ENCODE results near the gene TNMD. TPM values are rescaled to one million over a fixed set of nuclear protein-coding genes. Genes with fewer than 3 reads are reported as not detected.

TNMD gene
- total RNA-seq, 3 donors from 2014 or later (not counting 1 experiment from before 2014, with no cell fraction given): not detected

DNA sequence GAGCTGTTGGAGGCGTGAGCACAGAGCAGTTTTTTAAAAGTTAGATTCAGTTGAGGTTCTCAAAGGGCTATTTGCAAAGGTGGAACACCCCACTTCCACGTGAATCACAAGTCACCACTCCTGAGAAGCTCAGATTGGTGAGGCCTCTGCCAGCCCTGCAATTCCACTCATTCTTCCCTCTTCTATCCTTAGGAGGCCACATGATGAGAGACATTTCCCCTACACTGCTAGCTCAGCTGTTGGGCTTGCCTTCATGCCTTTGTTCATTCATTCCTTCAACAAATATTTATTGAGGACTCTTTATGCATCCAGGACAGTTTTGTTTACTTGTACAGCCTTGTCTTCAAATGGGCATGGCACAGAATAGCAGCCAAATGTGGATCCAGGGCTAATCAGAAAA lies 63.0 kb downstream of the TNMD start:
- Mint-ChIP-seq H3K27ac (no peak overlapping the region), H3K36me3 (no peaks in the 10 kb centered on the region), H3K4me3 (no peak overlapping the region), H3K4me1 (no peaks in the 10 kb centered on the region), H3K9me3 (no peaks in the 10 kb centered on the region), H3K27me3 (ENCODE audit: low read depth in 2 of 2) (peaks cover 0 to 6% of the 10 kb centered on the region in 2 donors)
- DNase-seq (no peak), ATAC-seq (no peak)
- WGBS (ENCODE audit: insufficient coverage): 55% methylated on average over 2 of the region's 2 CpGs
- H3K9me3 ChIP-seq (ENCODE audit: control insufficient read depth, insufficient read depth, low read length): no peaks in the 10 kb centered on the region
- H3K4me3 ChIP-seq (ENCODE audit: low read length): no peak overlapping the region
- TF ChIP-seq, protein P1, sequence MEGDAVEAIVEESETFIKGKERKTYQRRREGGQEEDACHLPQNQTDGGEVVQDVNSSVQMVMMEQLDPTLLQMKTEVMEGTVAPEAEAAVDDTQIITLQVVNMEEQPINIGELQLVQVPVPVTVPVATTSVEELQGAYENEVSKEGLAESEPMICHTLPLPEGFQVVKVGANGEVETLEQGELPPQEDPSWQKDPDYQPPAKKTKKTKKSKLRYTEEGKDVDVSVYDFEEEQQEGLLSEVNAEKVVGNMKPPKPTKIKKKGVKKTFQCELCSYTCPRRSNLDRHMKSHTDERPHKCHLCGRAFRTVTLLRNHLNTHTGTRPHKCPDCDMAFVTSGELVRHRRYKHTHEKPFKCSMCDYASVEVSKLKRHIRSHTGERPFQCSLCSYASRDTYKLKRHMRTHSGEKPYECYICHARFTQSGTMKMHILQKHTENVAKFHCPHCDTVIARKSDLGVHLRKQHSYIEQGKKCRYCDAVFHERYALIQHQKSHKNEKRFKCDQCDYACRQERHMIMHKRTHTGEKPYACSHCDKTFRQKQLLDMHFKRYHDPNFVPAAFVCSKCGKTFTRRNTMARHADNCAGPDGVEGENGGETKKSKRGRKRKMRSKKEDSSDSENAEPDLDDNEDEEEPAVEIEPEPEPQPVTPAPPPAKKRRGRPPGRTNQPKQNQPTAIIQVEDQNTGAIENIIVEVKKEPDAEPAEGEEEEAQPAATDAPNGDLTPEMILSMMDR (IDR thresholded peaks at IDR 0.05): no peak
- H3K36me3 ChIP-seq (ENCODE audit: control insufficient read depth, insufficient read depth, low read length): no peaks in the 10 kb centered on the region
- no peaks in the 10 kb centered on the region for H3K27me3 ChIP-seq (ENCODE audit: control insufficient read depth, insufficient read depth, low read length)
- intact Hi-C loops (cut with micrococcal nuclease): no loop called here
- no peaks in the 10 kb centered on the region for H3K4me1 ChIP-seq (ENCODE audit: control insufficient read depth, insufficient read depth, low read length)
- H3K27ac ChIP-seq (ENCODE audit: low read length): no peak overlapping the region

- WGBS (ENCODE audit: insufficient coverage): 94% methylated on average over 2 of the region's 8 CpGs
- Histone ChIP-seq H3K9me3 (ENCODE audit: control insufficient read depth, insufficient read depth, low read length) (no peaks in the 10 kb centered on the region), H3K4me3 (ENCODE audit: low read length) (no peak overlapping the region), H3K4me1 (ENCODE audit: control insufficient read depth, insufficient read depth, low read length) (no peaks in the 10 kb centered on the region), H3K27me3 (ENCODE audit: control insufficient read depth, insufficient read depth, low read length) (no peaks in the 10 kb centered on the region), H3K27ac (ENCODE audit: low read length) (no peak overlapping the region), H3K36me3 (ENCODE audit: control insufficient read depth, insufficient read depth, low read length) (no peaks in the 10 kb centered on the region)
- DNase-seq (no peak), ATAC-seq (no peak)
- no peaks in the 10 kb centered on the region for H3K9me3 Mint-ChIP-seq
- H3K4me3 Mint-ChIP-seq: no peak overlapping the region
- intact Hi-C loops (cut with micrococcal nuclease): no loop called here
- H3K36me3 Mint-ChIP-seq: no peaks in the 10 kb centered on the region
- peaks cover 0 to 13% of the 10 kb centered on the region in 2 donors for H3K27me3 Mint-ChIP-seq (ENCODE audit: low read depth in 2 of 2)
- H3K4me1 Mint-ChIP-seq: no peaks in the 10 kb centered on the region
- TF ChIP-seq, protein P1 (IDR thresholded peaks at IDR 0.05): no peak
- no peak overlapping the region for H3K27ac Mint-ChIP-seq
These were observed 64.0 kb downstream of the TNMD start for GRCh38 chrX:100648458-100649417.

Other genes with a start within 250 kb of the TNMD start
- not detected for gene PCDH19, start 174.7 kb upstream of the TNMD start, total RNA-seq
- gene TSPAN6, start 51.9 kb downstream of the TNMD start, total RNA-seq: not detected
- not detected for gene SRPX2, start 59.3 kb downstream of the TNMD start, total RNA-seq
- gene SYTL4, start 147.2 kb downstream of the TNMD start, total RNA-seq: under 1 TPM in 2 of 3 donors, not detected in 1; 0.30 to 0.85 TPM
- 1 to 10 TPM; 6.6 to 9.5 (median 8.3) TPM for gene CSTF2, start 235.5 kb downstream of the TNMD start, total RNA-seq